LNCAP (cell line): ENCODE results near the gene PSAPL1.

Source experiments
- CTCF ChIP-seq: fragments of 450-650 bp; IDR thresholded peaks from 2 replicates; pipeline ENCODE4 v1.5.1; 2017; ENCODE audit warnings: mild to moderate bottlenecking

The PSAPL1 gene

GRCh38 chr4:7425124-7425523 lies 9.6 kb downstream of the PSAPL1 start:
- no peak for TF ChIP-seq CTCF

- no peak for TF ChIP-seq CTCF
Observed at GRCh38 chr4:7424553-7425111, 10.1 kb downstream of the PSAPL1 start.

- TF ChIP-seq CTCF, result no peak
Observed at GRCh38 chr4:7423801-7424552, 10.8 kb downstream of the PSAPL1 start.

GRCh38 chr4:7423391-7423790 lies 11.3 kb downstream of the PSAPL1 start:
- no peak for TF ChIP-seq CTCF

GRCh38 chr4:7422898-7423180 lies 11.9 kb downstream of the PSAPL1 start:
- TF ChIP-seq CTCF, result no peak

GRCh38 chr4:7422151-7422897 lies 12.4 kb downstream of the PSAPL1 start:
- no peak for TF ChIP-seq CTCF

GRCh38 chr4:7421356-7422150 lies 13.2 kb downstream of the PSAPL1 start:
- no peak for TF ChIP-seq CTCF
